ENCODE data around the gene DNASE1L3. TPM values are rescaled to one million over a fixed set of nuclear protein-coding genes. Genes with fewer than 3 reads are reported as not detected.
A peak's percentile ranks its signal among the peaks of the same experiment; 100 is the strongest.

Gene DNASE1L3
- total and polyA plus RNA-seq, 2 of the 13 experiments (the other 11 are each of a cell fraction or from before 2014, with no cell fraction given): 0.86 to 1.7 TPM

- TF ChIP-seq, protein P1, sequence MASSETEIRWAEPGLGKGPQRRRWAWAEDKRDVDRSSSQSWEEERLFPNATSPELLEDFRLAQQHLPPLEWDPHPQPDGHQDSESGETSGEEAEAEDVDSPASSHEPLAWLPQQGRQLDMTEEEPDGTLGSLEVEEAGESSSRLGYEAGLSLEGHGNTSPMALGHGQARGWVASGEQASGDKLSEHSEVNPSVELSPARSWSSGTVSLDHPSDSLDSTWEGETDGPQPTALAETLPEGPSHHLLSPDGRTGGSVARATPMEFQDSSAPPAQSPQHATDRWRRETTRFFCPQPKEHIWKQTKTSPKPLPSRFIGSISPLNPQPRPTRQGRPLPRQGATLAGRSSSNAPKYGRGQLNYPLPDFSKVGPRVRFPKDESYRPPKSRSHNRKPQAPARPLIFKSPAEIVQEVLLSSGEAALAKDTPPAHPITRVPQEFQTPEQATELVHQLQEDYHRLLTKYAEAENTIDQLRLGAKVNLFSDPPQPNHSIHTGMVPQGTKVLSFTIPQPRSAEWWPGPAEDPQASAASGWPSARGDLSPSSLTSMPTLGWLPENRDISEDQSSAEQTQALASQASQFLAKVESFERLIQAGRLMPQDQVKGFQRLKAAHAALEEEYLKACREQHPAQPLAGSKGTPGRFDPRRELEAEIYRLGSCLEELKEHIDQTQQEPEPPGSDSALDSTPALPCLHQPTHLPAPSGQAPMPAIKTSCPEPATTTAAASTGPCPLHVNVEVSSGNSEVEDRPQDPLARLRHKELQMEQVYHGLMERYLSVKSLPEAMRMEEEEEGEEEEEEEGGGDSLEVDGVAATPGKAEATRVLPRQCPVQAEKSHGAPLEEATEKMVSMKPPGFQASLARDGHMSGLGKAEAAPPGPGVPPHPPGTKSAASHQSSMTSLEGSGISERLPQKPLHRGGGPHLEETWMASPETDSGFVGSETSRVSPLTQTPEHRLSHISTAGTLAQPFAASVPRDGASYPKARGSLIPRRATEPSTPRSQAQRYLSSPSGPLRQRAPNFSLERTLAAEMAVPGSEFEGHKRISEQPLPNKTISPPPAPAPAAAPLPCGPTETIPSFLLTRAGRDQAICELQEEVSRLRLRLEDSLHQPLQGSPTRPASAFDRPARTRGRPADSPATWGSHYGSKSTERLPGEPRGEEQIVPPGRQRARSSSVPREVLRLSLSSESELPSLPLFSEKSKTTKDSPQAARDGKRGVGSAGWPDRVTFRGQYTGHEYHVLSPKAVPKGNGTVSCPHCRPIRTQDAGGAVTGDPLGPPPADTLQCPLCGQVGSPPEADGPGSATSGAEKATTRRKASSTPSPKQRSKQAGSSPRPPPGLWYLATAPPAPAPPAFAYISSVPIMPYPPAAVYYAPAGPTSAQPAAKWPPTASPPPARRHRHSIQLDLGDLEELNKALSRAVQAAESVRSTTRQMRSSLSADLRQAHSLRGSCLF (CRISPR knock-in tag; IDR thresholded peaks at IDR 0.05; ENCODE audit: borderline replicate concordance): no peak
- TF ChIP-seq ARID2 (CRISPR knock-in tag; IDR thresholded peaks at IDR 0.05; ENCODE audit: borderline replicate concordance): no peak
- TF ChIP-seq ZNF124 (CRISPR knock-in tag; IDR thresholded peaks at IDR 0.05): no peak
- no peak for TF ChIP-seq EHMT2 (IDR thresholded peaks at IDR 0.05; ENCODE audit: borderline replicate concordance, low read depth, low read length)
- TF ChIP-seq ZNF557 (CRISPR knock-in tag; IDR thresholded peaks at IDR 0.05): no peak
Measured at GRCh38 chr3:58176185-58176530, 34.6 kb downstream of the DNASE1L3 start (continued).

DNA sequence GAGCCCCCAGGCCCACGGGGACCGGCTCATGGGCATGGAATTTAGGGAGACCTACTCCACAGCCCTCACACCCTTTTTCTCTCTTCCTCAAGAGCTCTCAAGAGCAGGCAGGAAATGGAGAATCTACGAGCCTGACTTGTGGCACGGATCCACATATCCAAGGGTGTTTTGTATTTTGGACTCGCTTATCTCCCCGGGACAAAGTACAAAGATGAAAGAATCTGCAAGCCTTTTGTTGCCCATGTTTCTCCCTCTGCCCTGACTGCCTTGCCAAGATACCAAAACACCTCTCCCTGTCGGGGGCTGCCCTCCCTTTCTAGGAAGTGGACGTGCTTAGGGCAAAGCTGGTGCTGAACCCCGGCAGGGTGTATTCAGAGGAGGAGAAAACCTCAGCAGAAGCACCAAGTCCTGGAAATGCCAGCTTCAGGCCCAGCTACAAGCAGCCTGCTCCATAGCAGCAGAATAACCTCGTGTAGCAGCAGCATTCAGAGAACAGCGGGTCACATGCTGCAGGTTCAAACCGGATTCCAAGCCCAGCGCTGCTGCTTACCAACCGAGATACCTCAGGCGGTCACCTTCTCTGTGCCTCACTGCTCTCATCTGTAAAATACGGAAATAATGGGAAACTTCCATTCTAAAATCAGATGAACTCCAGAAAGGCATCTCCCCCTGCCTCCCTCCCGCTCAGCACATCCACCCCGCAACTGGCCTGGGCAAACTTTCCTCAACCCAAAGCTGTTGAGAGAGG is 35.2 kb downstream of the DNASE1L3 start:
- Histone ChIP-seq H3K4me3 (replicated peaks in 1 of 3; ENCODE audit: insufficient read depth in 1 of 3, low read depth in 2 of 3, low read length in 3 of 3) (peak overlapping the region; percentile 3 to 66 (median 24); a peak in 2 of 6 replicates), H4K20me1 (ENCODE audit: insufficient read depth, low read length) (no peaks in the 10 kb centered on the region), H2AFZ (ENCODE audit: low read length) (no peak overlapping the region), H3K4me1 (ENCODE audit: insufficient read depth, low read length) (peaks cover 100% of the 10 kb centered on the region), H3K27me3 (ENCODE audit: control insufficient read depth in 1 of 2, insufficient read depth in 2 of 2, low read length in 2 of 2) (peaks cover 0 to 16% of the 10 kb centered on the region in 2 experiments; a peak in 2 of 5 replicates), H3K9me3 (ENCODE audit: low read length) (no peaks in the 10 kb centered on the region), H3K4me2 (ENCODE audit: low read depth, low read length) (peak overlapping the region; percentile 80), H3K27ac (ENCODE audit: extremely low read length, insufficient read depth, low read length) (peak overlapping the region; percentile 95), H3K79me2 (ENCODE audit: insufficient read depth, low read length) (no peaks in the 10 kb centered on the region), H3K36me3 (replicated peaks in 1 of 2; ENCODE audit: control insufficient read depth in 1 of 2, insufficient read depth in 2 of 2, low read length in 2 of 2) (peaks cover 0 to 10% of the 10 kb centered on the region in 2 experiments; a peak in 3 of 5 replicates), H3K9ac (ENCODE audit: insufficient read depth, low read depth, low read length) (peak overlapping the region; percentile 74)
- in situ Hi-C loops (cut with HindIII; ENCODE audit: extremely low pct_ligation_motif_present, low pct_unique_long_range_greater_than_20kb) (no loop called here), intact Hi-C loops (cut with micrococcal nuclease; ENCODE audit: unreplicated experiment) (no loop called here)
- 0% methylated on average over 16 of the region's 18 CpGs for WGBS (ENCODE audit: low lambda C conversion rate)
- no TSS peak for BruUV-seq (replicated peaks)
- DNase-seq (ENCODE audit: low spot score): peak; percentile 95
- CTCF ChIA-PET (ENCODE audit: low intra/inter-chr PET ratio, low total read pairs): no interaction called here
- POLR2A ChIA-PET: interaction anchor here (0.8 to 3.9 kb wide), 16 partner anchors 8 to 1098 kb away, joined by 3 to 21 read pairs (median 6); partner anchors contain the start of genes FLNB, HTD2 and RPP14
- peak; percentile 18 for ATAC-seq
- peak; percentile 93 for FAIRE-seq
- TF ChIP-seq ZNF572 (CRISPR knock-in tag; IDR thresholded peaks at IDR 0.05) (0 out of 2 replicates have a peak, but pooled peaks have one; percentile 66), NFKBIZ (CRISPR knock-in tag; IDR thresholded peaks at IDR 0.05) (no peak; the same call in 1 of the 2 replicates), SNAI1 (CRISPR knock-in tag; IDR thresholded peaks at IDR 0.05; ENCODE audit: borderline replicate concordance) (no peak), HNF4A (CRISPR knock-in tag; IDR thresholded peaks at IDR 0.05) (peak; percentile 99)
- TF ChIP-seq, protein P2, sequence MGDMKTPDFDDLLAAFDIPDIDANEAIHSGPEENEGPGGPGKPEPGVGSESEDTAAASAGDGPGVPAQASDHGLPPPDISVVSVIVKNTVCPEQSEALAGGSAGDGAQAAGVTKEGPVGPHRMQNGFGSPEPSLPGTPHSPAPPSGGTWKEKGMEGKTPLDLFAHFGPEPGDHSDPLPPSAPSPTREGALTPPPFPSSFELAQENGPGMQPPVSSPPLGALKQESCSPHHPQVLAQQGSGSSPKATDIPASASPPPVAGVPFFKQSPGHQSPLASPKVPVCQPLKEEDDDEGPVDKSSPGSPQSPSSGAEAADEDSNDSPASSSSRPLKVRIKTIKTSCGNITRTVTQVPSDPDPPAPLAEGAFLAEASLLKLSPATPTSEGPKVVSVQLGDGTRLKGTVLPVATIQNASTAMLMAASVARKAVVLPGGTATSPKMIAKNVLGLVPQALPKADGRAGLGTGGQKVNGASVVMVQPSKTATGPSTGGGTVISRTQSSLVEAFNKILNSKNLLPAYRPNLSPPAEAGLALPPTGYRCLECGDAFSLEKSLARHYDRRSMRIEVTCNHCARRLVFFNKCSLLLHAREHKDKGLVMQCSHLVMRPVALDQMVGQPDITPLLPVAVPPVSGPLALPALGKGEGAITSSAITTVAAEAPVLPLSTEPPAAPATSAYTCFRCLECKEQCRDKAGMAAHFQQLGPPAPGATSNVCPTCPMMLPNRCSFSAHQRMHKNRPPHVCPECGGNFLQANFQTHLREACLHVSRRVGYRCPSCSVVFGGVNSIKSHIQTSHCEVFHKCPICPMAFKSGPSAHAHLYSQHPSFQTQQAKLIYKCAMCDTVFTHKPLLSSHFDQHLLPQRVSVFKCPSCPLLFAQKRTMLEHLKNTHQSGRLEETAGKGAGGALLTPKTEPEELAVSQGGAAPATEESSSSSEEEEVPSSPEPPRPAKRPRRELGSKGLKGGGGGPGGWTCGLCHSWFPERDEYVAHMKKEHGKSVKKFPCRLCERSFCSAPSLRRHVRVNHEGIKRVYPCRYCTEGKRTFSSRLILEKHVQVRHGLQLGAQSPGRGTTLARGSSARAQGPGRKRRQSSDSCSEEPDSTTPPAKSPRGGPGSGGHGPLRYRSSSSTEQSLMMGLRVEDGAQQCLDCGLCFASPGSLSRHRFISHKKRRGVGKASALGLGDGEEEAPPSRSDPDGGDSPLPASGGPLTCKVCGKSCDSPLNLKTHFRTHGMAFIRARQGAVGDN (CRISPR knock-in tag; IDR thresholded peaks at IDR 0.05): peak; percentile 93
